HG03196 (cell line): ENCODE results near the gene NUPR1.
"Not testable (repeated sequence)": the region's sequence is repeated elsewhere in the genome, so short reads cannot be mapped to it uniquely, and the experiment has no call there.

Experiments
- ATAC-seq: cut with Tn5 transposase; IDR thresholded peaks from one replicate; pipeline ENCODE4 v1.9.1; 2021; ENCODE audit not compliant: unreplicated experiment

The NUPR1 gene

GRCh38 chr16:28499854-28500253 is 38.9 kb downstream of the NUPR1 start:
- no peak for ATAC-seq

DNA sequence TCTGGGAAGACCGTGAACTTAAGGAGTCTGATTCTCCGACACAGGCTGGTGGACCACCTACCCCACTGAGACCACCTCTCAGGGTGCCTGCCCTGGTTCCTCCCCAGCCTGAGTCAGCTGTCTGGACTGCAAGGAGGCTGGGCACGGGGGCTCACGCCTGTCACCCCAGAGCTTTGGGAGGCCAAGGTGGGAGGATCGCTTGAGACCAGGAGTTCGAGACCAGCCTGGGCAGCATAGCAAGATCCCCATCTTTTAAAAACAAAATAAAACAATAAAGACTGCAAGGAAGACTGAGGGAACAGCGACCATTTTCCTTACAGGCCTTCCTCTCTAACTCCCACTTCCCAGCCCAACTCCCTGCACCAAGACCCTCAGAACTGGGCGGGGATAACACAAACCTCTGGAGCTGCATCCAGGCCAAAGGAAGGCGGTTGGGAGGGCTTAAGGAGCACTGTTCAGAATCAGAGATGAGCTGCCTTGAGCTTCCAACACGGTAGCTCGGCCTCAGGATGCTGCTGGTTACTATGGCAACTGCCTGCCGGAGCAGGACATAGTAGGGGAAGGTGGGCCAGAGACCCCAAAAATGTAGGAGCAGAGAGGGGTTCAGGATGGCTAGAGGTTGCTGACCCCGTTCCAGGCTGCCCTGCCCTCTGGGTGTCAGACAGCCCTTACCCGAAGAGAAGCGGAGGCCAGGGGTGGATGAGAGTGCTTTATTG is 40.0 kb downstream of the NUPR1 start:
- no peak for ATAC-seq

DNA sequence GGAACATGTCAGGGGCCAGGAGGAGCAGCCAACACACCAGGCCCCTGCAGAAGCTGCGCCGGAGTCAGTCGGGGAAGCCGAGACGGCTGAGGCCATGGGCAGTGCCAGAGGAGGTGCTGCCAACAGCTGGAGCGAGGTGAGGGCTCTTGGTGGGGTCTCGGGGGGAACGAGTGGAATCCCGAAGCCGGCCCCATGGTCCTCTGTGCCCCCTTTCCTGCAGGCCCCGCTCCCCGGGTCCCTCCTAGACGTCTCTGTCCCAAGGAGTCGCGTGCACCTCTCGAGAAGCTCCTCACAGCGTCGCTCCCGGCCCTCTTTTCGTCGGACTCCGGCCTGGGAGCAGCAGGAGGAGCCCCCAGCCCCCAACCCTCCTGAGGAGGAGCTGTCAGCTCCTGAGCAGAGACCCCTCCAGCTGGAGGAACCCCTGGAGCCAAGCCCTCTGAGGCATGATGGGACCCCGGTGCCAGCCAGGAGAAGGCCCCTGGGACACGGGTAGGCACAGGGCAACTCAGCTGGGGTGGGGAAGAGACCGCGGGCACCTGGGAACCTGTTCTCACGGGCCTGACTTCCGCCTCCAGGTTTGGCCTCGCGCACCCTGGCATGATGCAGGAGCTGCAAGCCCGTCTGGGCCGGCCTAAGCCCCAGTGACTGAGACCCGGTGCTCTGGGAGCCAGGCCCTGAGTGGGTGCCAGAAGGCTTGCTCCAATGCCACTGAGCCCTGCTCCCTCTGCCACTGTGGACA is 40.7 kb downstream of the NUPR1 start:
- no peak for ATAC-seq

GRCh38 chr16:28497386-28497785 is 41.4 kb downstream of the NUPR1 start:
- no peak for ATAC-seq

DNA sequence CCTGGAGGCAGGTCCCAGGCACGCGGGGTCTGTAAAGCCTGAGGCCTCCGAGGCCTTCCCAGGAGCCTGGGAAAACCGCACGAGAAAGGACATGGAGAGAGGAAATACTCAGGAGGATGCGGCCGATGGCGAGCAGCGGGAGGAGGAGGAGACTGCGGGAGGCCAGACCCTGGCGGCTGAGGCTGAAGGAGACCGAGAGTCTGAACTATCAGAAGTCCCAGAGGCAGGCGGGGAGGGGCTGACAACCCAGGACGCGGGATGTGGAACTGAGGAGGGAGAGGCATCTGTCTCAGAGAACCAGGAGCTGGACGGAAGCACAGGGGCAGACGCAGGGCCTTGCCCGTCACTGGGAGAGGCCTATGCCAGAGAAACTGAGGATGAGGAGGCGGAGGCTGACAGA is 41.9 kb downstream of the NUPR1 start:
- no peak for ATAC-seq

DNA sequence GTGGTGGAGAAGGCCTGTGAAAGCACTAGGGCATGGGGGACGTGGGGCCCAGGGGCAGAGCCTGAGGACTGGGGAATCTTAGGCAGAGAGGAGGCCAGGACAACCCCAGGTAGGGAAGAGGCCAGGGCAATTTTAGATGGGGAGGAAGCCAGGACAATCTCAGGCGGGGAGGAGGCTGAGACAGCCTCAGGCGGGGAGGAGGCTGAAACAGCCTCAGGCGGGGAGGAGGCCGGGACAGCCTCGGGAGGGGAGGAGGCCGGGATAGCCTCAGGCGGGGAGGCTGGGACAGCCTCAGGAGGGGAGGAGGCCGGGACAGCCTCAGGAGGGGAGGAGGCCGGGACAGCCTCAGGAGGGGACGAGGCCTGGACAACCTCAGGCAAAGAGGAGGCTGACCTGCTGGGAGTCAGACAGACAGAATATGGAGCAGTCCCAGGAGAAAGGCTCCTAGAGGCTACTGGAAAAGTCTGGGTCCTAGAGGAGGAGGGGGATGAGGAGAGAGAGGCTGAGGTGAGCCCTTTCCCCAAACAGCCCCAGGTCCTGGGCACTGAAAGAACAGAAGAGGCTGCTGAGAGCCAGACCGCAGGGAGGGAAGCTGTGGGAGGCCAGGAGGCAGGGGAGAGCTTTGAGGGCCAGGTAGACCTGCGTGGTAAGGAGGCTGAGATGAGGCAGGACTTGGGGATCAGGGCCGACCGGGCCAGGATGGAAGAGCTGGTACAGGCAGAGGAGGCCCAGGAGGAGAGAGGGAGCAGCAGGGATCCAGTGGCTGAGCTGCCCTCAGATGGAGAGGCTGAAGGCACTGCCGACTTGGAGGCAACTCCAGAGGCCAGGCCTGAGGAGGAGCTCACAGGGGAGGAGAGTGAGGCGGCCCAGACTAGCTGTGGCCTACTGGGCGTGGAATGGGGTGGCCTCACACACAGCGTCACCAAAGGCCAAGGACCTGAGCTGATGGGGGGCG is 42.7 kb downstream of the NUPR1 start:
- no peak for ATAC-seq

DNA sequence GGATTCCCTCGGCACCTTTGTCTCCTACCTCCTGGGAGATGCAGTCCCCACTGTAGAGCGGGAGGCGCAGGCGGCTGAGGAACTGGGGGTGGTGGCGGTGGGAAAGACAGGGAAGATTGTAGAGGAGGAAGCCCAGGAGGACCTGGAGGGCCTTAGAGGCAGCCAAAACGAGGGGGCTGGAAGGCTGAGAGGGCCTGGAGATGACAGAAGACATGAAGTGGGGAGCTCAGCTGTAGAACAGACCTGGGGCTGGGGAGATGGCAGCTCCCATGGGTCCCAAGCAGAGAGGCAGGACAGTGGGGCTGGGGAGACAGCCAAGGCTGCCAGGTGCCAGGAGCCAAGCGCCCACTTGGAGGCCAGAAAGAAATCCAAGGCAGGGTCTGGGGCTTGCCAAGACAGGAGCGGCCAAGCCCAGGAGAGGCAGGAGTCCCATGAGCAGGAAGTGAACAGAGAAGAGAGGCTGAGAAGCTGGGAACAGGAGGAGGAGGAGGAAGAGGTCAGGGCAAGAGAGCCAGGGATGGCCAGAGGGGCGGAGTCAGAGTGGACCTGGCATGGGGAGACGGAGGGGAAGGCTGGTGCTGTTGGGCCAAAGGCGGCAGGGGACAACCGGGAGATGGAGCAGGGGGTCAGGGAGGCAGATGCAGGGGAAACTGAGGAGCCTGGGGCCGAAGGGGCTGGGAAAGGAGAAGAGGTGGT is 43.5 kb downstream of the NUPR1 start:
- ATAC-seq = no peak

GRCh38 chr16:28494121-28494851 is 44.5 kb downstream of the NUPR1 start, which contains the start of gene APOBR:
APOBR (plus strand) TSS chr16:28494643; CDS start chr16:28494682, 39 bp downstream.
- ATAC-seq = no peak

DNA sequence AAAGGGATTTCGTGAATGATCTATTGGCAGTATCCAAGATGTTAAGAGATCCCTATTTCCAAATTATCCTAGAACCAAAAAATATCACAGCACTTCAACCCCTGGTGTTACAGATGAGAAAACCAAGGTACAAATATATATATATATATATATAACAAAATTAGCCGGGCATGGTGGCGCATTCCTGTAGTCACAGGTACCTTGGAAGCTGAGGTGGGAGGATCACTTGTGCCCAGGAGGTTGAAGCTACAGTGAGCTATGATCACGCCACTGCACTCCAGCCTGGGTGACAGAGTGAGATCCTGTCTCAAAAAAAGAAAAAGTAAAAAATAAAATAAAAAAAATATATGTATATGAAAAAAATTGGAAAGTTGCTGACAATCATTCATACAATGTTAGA is 46.3 kb downstream of the NUPR1 start:
- ATAC-seq = no peak

DNA sequence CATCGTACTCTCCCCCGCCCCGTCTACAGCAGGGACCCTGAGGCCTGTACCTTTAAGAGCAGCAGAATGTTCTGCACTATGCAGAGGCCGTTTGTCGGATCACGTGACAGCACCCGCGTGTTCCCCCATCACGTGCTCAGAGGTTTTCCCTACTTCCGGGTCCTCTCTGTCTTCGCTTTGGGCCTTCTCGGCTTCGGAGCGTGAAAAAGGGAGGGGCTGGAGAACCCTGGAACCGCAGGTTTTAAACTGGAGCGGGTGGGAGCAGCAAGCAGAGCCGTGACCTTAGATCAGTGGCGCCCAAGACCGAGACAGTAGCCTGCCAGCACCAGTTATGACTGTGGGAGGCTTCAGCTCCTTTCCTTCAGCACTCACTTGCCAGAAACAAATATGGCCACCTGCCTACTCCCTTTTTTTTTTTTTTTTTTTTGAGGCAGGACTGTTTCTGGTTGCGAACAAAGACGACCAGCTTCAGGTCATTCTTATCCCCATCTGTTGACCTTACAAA is 46.8 kb downstream of the NUPR1 start, which contains the start of gene CLN3:
Gene CLN3 (minus strand): TSS at position 105 of the 505 bp plus-strand sequence. CDS start 315 bp downstream, outside the sequence.
- peak; percentile 67 for ATAC-seq

DNA sequence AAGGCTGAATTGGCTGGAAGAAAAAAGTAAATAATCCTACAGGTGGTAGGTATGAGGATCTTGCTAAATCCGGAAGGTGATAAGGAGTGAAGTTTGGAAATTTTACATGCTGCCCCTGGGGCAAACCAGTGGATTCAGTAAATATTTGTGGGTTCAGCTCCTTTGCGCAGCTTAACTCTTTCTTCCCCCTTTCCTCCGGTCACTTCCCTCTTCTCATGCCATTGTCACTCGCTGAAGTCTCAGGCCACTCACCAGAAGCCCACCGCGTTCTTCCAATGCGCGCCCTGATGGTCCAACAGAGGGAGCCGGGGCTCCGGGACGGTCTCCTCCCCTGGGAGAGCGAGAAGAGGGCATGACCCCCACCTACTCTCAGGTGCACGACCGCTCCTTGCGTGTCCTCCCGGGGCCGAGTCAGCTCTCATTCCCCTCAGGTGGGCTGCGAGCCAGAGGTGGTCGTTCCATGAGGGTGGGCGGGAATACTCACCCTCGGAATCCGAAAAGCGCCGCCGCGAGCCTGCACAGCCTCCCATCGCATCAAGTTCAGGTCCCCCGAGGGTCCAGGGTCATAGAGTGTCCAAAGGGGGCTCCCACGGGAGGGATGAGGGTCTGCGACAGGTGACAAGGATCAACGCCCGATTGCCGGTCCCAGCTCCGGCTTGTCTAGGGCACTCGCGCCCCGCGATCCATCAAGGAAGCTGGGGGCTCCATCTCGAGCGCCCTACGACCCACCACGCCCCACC is 47.4 kb downstream of the NUPR1 start:
- peak; percentile 12 for ATAC-seq

- ATAC-seq = no peak
These were observed 52.5 kb downstream of the NUPR1 start for GRCh38 chr16:28486266-28486665.

DNA sequence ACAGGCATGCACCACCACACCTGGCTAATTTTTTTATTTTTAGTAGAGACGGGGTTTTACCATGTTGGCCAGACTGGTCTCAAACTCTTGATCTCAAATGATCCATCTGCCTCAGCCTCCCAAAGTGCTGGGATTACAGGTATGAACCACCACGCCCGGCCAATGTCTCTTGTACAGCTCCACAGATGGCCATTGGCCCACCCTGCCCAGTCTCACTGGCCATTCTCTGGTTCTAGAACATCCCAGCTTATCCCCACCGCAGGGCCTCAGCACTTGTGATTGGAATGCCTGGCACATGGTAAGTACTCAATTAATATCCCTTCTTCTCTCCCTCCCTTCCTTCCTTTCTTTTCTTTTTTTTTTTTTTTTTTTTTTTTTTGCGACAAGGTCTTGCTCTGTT is 55.4 kb downstream of the NUPR1 start:
- ATAC-seq = not testable (repeated sequence)
